DOHH2 (cell line): ENCODE measurements around the gene FBXO4.

Source experiments
- EZH2phosphoT487 ChIP-seq: fragments of 200-600 bp; sonication (generic); IDR thresholded peaks from 2 replicates; pipeline ENCODE4 v1.6.1; 2017; ENCODE audit warnings: borderline replicate concordance, mild to moderate bottlenecking, antibody characterized with exemption, low read length, moderate library complexity, mixed read lengths
- TF ChIP-seq, protein P1 (sequence below): fragments of 200-600 bp; sonication (generic); IDR thresholded peaks from one replicate; pipeline ENCODE4 v1.5.1; 2014; ENCODE audit warnings: antibody characterized with exemption, mild to moderate bottlenecking, low read depth, low read length; ENCODE audit not compliant: poor library complexity, severe bottlenecking

DNA sequence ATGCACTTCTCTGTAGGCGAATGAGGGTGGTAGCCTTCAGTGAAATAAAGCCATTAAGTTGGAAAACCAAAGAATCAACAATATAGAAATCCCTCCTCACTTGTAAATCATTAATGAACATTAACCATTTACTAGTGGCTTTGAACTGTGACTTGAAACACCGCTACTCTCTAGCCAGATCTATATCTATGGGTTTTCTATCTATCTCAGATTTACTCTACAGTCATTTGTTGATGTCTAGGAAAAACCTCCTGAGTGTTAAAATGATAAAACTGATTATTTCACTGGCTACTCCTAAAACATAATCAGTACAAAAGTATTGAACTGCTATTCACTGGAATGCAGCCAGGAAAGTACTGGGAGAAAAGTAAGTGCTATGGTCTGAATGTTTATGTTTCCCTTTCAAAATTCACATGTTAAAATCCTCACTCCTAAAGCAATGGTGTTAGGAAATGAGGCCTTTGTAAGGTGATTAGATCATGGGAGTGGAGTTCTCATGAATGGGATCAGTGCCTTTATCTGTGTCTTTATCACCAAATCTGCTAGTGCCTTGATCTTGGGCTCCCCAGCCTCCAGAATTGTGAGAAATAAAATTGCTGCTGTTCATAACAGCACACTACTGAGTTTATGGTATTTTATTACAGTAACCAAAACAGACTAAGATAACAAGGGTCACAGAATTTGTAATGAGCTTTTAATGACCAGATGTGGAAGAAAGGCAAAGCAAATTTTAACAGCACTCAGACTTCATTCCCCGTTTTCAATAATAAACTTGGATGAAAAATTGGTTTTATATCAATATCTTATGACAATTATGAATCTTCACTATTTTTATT lies 46.2 kb upstream of the FBXO4 start:
- TF ChIP-seq, protein P1, sequence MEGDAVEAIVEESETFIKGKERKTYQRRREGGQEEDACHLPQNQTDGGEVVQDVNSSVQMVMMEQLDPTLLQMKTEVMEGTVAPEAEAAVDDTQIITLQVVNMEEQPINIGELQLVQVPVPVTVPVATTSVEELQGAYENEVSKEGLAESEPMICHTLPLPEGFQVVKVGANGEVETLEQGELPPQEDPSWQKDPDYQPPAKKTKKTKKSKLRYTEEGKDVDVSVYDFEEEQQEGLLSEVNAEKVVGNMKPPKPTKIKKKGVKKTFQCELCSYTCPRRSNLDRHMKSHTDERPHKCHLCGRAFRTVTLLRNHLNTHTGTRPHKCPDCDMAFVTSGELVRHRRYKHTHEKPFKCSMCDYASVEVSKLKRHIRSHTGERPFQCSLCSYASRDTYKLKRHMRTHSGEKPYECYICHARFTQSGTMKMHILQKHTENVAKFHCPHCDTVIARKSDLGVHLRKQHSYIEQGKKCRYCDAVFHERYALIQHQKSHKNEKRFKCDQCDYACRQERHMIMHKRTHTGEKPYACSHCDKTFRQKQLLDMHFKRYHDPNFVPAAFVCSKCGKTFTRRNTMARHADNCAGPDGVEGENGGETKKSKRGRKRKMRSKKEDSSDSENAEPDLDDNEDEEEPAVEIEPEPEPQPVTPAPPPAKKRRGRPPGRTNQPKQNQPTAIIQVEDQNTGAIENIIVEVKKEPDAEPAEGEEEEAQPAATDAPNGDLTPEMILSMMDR: no peak
- TF ChIP-seq EZH2phosphoT487: no peak
